GM23248 (cell line): ENCODE data around the gene SEMA4G. TPM values are rescaled to one million over a fixed set of nuclear protein-coding genes. Genes with fewer than 3 reads are reported as not detected.

Experiments
- DNase-seq: peaks from one replicate; pipeline ENCODE4 v3.0.0-alpha.2; 2015
- H2AFZ ChIP-seq: fragments of 200-600 bp; sonication (generic); 2 replicates; pipeline ENCODE4 v1.6.1; 2016; ENCODE audit warnings: antibody characterized with exemption
- H3F3A ChIP-seq: fragments of 200-600 bp; sonication (generic); 2 replicates; pipeline ENCODE4 v1.6.1; 2016; ENCODE audit warnings: mild to moderate bottlenecking, antibody characterized with exemption, mixed run types; ENCODE audit not compliant: insufficient read depth
- H3K27ac ChIP-seq: fragments of 200-600 bp; sonication (generic); 2 replicates; pipeline ENCODE4 v1.5.1; 2016; ENCODE audit warnings: mild to moderate bottlenecking
- H3K27me3 ChIP-seq: fragments of 200-600 bp; sonication (generic); replicated peaks from 2 replicates; pipeline ENCODE4 v1.6.1; 2016; ENCODE audit warnings: mild to moderate bottlenecking; ENCODE audit not compliant: insufficient read depth
- H3K36me3 ChIP-seq: fragments of 200-600 bp; sonication (generic); 2 replicates; pipeline ENCODE4 v1.6.1; 2016; ENCODE audit warnings: low read depth, mild to moderate bottlenecking
- H3K4me1 ChIP-seq: fragments of 200-600 bp; sonication (generic); 2 replicates; pipeline ENCODE4 v1.6.1; 2016; ENCODE audit warnings: mild to moderate bottlenecking; ENCODE audit not compliant: insufficient read depth
- H3K4me2 ChIP-seq: fragments of 200-600 bp; sonication (generic); one replicate; pipeline ENCODE4 v1.6.1; 2016; ENCODE audit warnings: mild to moderate bottlenecking; ENCODE audit not compliant: unreplicated experiment
- H3K4me3 ChIP-seq: fragments of 200-600 bp; sonication (generic); 2 replicates; pipeline ENCODE4 v1.5.1; 2016; ENCODE audit warnings: mild to moderate bottlenecking
- H3K79me2 ChIP-seq: fragments of 200-600 bp; sonication (generic); 2 replicates; pipeline ENCODE4 v1.6.1; 2016; ENCODE audit warnings: mild to moderate bottlenecking; ENCODE audit not compliant: insufficient read depth
- H3K9ac ChIP-seq: fragments of 200-600 bp; sonication (generic); 2 replicates; pipeline ENCODE4 v1.6.1; 2016; ENCODE audit warnings: mild to moderate bottlenecking
- H3K9me2 ChIP-seq: fragments of 200-600 bp; sonication (generic); 2 replicates; pipeline ENCODE4 v1.6.1; 2016; ENCODE audit warnings: mixed run types, mild to moderate bottlenecking, moderate library complexity; ENCODE audit not compliant: insufficient read depth
- H3K9me3 ChIP-seq: fragments of 200-600 bp; sonication (generic); one replicate; pipeline ENCODE4 v1.6.1; 2017; ENCODE audit warnings: low read depth
- H4K20me1 ChIP-seq: fragments of 200-600 bp; sonication (generic); 2 replicates; pipeline ENCODE4 v1.6.0; 2016; ENCODE audit not compliant: insufficient read depth
- EZH2 ChIP-seq: fragments of 200-600 bp; sonication (generic); IDR thresholded peaks from 2 replicates; pipeline ENCODE4 v1.6.1; 2018; ENCODE audit warnings: antibody characterized with exemption, mild to moderate bottlenecking; ENCODE audit not compliant: insufficient read depth, poor library complexity, severe bottlenecking
- EZH2phosphoT487 ChIP-seq: fragments of 200-600 bp; sonication (generic); IDR thresholded peaks from 2 replicates; pipeline ENCODE4 v1.6.1; 2018; ENCODE audit warnings: antibody characterized with exemption, moderate library complexity, mild to moderate bottlenecking, low read depth; ENCODE audit not compliant: insufficient read depth
- WGBS, 2 experiments: methylation state at CpG; one replicate each; pipeline ENCODE4 v1.1.6; 2015 to 2017; ENCODE audit warnings: low lambda C conversion rate in 2 of 2, low coverage in 1 of 2; ENCODE audit errors: missing lambda C conversion rate in 2 of 2; 5-methylcytosine and 5-hydroxymethylcytosine counted together
- in situ Hi-C: fragments of 300-500 bp; cut with MboI; formaldehyde crosslinking; loops from 2 replicates; pipeline ENCODE4 v1.15.0; 2020
- polyA plus RNA-seq: library from polyadenylated mRNA; unstranded; fragments of >200 nt; fragmentation: Nextera tagmentation; extraction: Ambion mirVana; gene quantifications from 2 replicates; pipeline ENCODE4 v1.2.1, GENCODE V29; 2016
- total RNA-seq: library from RNA; depleted of rRNA; stranded (reverse); fragments of >200 nt; shearing (Covaris generic); gene quantifications from 2 replicates; pipeline ENCODE4 v1.2.3, GENCODE V29; 2014

Gene SEMA4G
- total and polyA plus RNA-seq, 2 experiments from 2014 or later: 0.11 to 1.1 TPM

- Histone ChIP-seq H3K9ac (no peak overlapping the region), H3K27ac (no peak overlapping the region), H3K36me3 (peaks cover 20% of the 10 kb centered on the region), H3K4me3 (no peak overlapping the region), H3K4me1 (peaks cover 9% of the 10 kb centered on the region; the same call in 1 of the 2 replicates), H2AFZ (no peak overlapping the region), H3F3A (peaks cover 8% of the 10 kb centered on the region; the same call in 1 of the 2 replicates), H3K4me2 (no peak overlapping the region), H3K9me3 (no peaks in the 10 kb centered on the region), H3K79me2 (peaks cover 30% of the 10 kb centered on the region), H3K9me2 (no peaks in the 10 kb centered on the region), H3K27me3 (no peaks in the 10 kb centered on the region), H4K20me1 (no peaks in the 10 kb centered on the region)
- in situ Hi-C loops: no loop called here
- no peak for TF ChIP-seq EZH2
- TF ChIP-seq EZH2phosphoT487: no peak
- DNase-seq: peak; percentile 33
- WGBS, 2 experiments: 54 to 71% methylated on average over 6 to 13 of the region's 13 CpGs
Observed at GRCh38 chr10:101007915-101008822, 38.9 kb downstream of the SEMA4G start.

- H3K4me2 ChIP-seq: no peak overlapping the region
- H3K36me3 ChIP-seq: peaks cover 19% of the 10 kb centered on the region; the same call in 1 of the 2 replicates
- H3F3A ChIP-seq: peaks cover 13% of the 10 kb centered on the region; the same call in 1 of the 2 replicates
- 88 to 91% methylated on average over 5 to 6 of the region's 6 CpGs for WGBS, 2 experiments
- peaks cover 22% of the 10 kb centered on the region for H3K79me2 ChIP-seq
- H2AFZ ChIP-seq: no peak overlapping the region
- TF ChIP-seq EZH2 (no peak), EZH2phosphoT487 (no peak)
- no peak overlapping the region for H3K27ac ChIP-seq
- H3K9me3 ChIP-seq: no peaks in the 10 kb centered on the region
- in situ Hi-C loops: no loop called here
- H3K27me3 ChIP-seq: no peaks in the 10 kb centered on the region
- no peak for DNase-seq
- peaks cover 14% of the 10 kb centered on the region; the same call in 1 of the 2 replicates for H3K4me1 ChIP-seq
- no peaks in the 10 kb centered on the region for H4K20me1 ChIP-seq
- no peak overlapping the region for H3K4me3 ChIP-seq
- no peak overlapping the region for H3K9ac ChIP-seq
- no peaks in the 10 kb centered on the region for H3K9me2 ChIP-seq
Observed at GRCh38 chr10:101008823-101009423, 39.6 kb downstream of the SEMA4G start.

GRCh38 chr10:101010329-101010728, 41.0 kb downstream of the SEMA4G start:
- DNase-seq: no peak
- H3K4me2 ChIP-seq: no peak overlapping the region
- WGBS, 2 experiments: 89 to 95% methylated on average over 20 to 22 of the region's 22 CpGs
- no peaks in the 10 kb centered on the region for H3K27me3 ChIP-seq
- H3K79me2 ChIP-seq: peaks cover 8% of the 10 kb centered on the region; the same call in 1 of the 2 replicates
- H3K27ac ChIP-seq: no peak overlapping the region
- H3K9me3 ChIP-seq: no peaks in the 10 kb centered on the region
- no peak overlapping the region for H3K4me3 ChIP-seq
- in situ Hi-C loops: no loop called here
- peaks cover 13% of the 10 kb centered on the region; the same call in 1 of the 2 replicates for H3K36me3 ChIP-seq
- no peak overlapping the region for H3K9ac ChIP-seq
- H2AFZ ChIP-seq: no peak overlapping the region
- peaks cover 20% of the 10 kb centered on the region for H3K4me1 ChIP-seq
- H3F3A ChIP-seq: peaks cover 20% of the 10 kb centered on the region; the same call in 1 of the 2 replicates
- no peak for TF ChIP-seq EZH2phosphoT487
- TF ChIP-seq EZH2: no peak
- no peaks in the 10 kb centered on the region for H4K20me1 ChIP-seq
- H3K9me2 ChIP-seq: no peaks in the 10 kb centered on the region
